ENCODE results near the gene ZNF70. TPM values are rescaled to one million over a fixed set of nuclear protein-coding genes. Genes with fewer than 3 reads are reported as not detected.

The ZNF70 gene
- total RNA-seq, 2 donors from 2014 or later: 2.8 to 3.5 TPM

GRCh38 chr22:23693979-23694680 is 56.8 kb downstream of the ZNF70 start:
- Histone ChIP-seq H3K27me3 (no peaks in the 10 kb centered on the region), H3K9me3 (no peaks in the 10 kb centered on the region), H3K4me3 (no peak overlapping the region), H3K36me3 (no peaks in the 10 kb centered on the region), H3K4me1 (no peaks in the 10 kb centered on the region), H3K9ac (ENCODE audit: low read depth in 2 of 2, low read length in 2 of 2) (no peak overlapping the region), H3K27ac (no peak overlapping the region)
- DNase-seq: no peak
- intact Hi-C loops (cut with DNase I): loop anchor here (10.0 kb wide), 1 partner anchor 59 kb away; the partner anchor contains the start of gene DRICH1
- no peak for TF ChIP-seq CTCF (IDR thresholded peaks at IDR 0.05)

- intact Hi-C loops (cut with DNase I): loop anchor here (10.0 kb wide), 1 partner anchor 58 kb away; the partner anchor contains the start of gene DRICH1
- no peak for DNase-seq
- Histone ChIP-seq H3K4me3 (no peak overlapping the region), H3K9ac (ENCODE audit: low read depth in 2 of 2, low read length in 2 of 2) (no peak overlapping the region), H3K36me3 (no peaks in the 10 kb centered on the region), H3K27me3 (no peaks in the 10 kb centered on the region), H3K9me3 (no peaks in the 10 kb centered on the region), H3K27ac (no peak overlapping the region), H3K4me1 (no peaks in the 10 kb centered on the region)
- no peak for TF ChIP-seq CTCF (IDR thresholded peaks at IDR 0.05)
Measured at GRCh38 chr22:23692598-23693291, 58.2 kb downstream of the ZNF70 start.

GRCh38 chr22:23691748-23692423 is 59.0 kb downstream of the ZNF70 start:
- Histone ChIP-seq H3K27me3 (no peaks in the 10 kb centered on the region), H3K36me3 (no peaks in the 10 kb centered on the region), H3K9ac (ENCODE audit: low read depth in 2 of 2, low read length in 2 of 2) (no peak overlapping the region), H3K4me1 (no peaks in the 10 kb centered on the region), H3K4me3 (no peak overlapping the region), H3K27ac (no peak overlapping the region), H3K9me3 (no peaks in the 10 kb centered on the region)
- DNase-seq: no peak
- intact Hi-C loops (cut with DNase I): loop anchor here (10.0 kb wide), 1 partner anchor 57 kb away; the partner anchor contains the start of gene DRICH1
- no peak for TF ChIP-seq CTCF (IDR thresholded peaks at IDR 0.05)

- H3K36me3 ChIP-seq: no peaks in the 10 kb centered on the region
- intact Hi-C loops (cut with DNase I): loop anchor here (10.0 kb wide), 1 partner anchor 56 kb away; the partner anchor contains the start of gene DRICH1
- H3K27me3 ChIP-seq: no peaks in the 10 kb centered on the region
Measured at GRCh38 chr22:23690713-23691112, 60.2 kb downstream of the ZNF70 start, which contains the start of gene RGL4. TSS of gene RGL4 (plus strand) at chr22:23691013. CDS start at chr22:23692031, 1,018 bp downstream.

More at GRCh38 chr22:23690713-23691112, 60.2 kb downstream of the ZNF70 start, which contains the start of gene RGL4:
- Histone ChIP-seq H3K4me1 (no peaks in the 10 kb centered on the region), H3K9me3 (no peaks in the 10 kb centered on the region), H3K4me3 (no peak within 1 kb of the TSS), H3K9ac (ENCODE audit: low read depth in 2 of 2, low read length in 2 of 2) (no peak within 1 kb of the TSS), H3K27ac (no peak within 1 kb of the TSS)
- no peak for DNase-seq
- no peak for TF ChIP-seq CTCF (IDR thresholded peaks at IDR 0.05)

Measured in colonic mucosa (tissue), 4 donors.